Activated T-helper 2 cell treated with anti-CD3 and anti-CD28 coated beads, Interferon-gamma antibody, Interleukin-2, Interleukin-4, amounts not matched to agents 10 μg/mL and 5 μg/mL and 100 μg/mL, durations not matched to agents 14 hours and 24 hours and 36 hours (primary cell): ENCODE measurements around the gene SRMS. TPM values are rescaled to one million over a fixed set of nuclear protein-coding genes. Genes with fewer than 3 reads are reported as not detected.

Source experiments
- DNase-seq: peaks from one replicate; pipeline ENCODE4 v3.0.0; 2021; ENCODE audit warnings: low spot score
- H3K27ac Mint-ChIP-seq: one replicate; pipeline ENCODE4 v1.8.0; 2021; ENCODE audit warnings: mixed read lengths
- H3K27me3 Mint-ChIP-seq: one replicate; pipeline ENCODE4 v1.8.0; 2021; ENCODE audit warnings: low read depth, mixed read lengths
- H3K36me3 Mint-ChIP-seq: one replicate; pipeline ENCODE4 v1.8.0; 2021; ENCODE audit warnings: low read depth, mixed read lengths
- H3K4me1 Mint-ChIP-seq: one replicate; pipeline ENCODE4 v1.8.0; 2021; ENCODE audit warnings: low read depth, mixed read lengths
- H3K4me3 Mint-ChIP-seq: one replicate; pipeline ENCODE4 v1.8.0; 2021; ENCODE audit warnings: low read depth, mild to moderate bottlenecking, moderate library complexity, mixed read lengths
- H3K9me3 Mint-ChIP-seq: one replicate; pipeline ENCODE4 v1.8.0; 2021; ENCODE audit warnings: mixed read lengths
- intact Hi-C: fragments of 100-400 bp; cut with micrococcal nuclease; formaldehyde crosslinking; loops from one replicate; pipeline ENCODE4 v1.15.1; 2023
- total RNA-seq: library from RNA; stranded (reverse); gene quantifications from 2 replicates; pipeline ENCODE4 v1.2.3, GENCODE V29; 2022

SRMS gene
- total RNA-seq, 1 donor from 2014 or later = not detected

- Mint-ChIP-seq H3K9me3 (no peaks in the 10 kb centered on the region), H3K36me3 (no peaks in the 10 kb centered on the region)
- DNase-seq = no peak
Observed at GRCh38 chr20:63534427-63534830, 13.1 kb downstream of the SRMS start.

GRCh38 chr20:63533871-63534393 lies 13.6 kb downstream of the SRMS start:
- H3K36me3 Mint-ChIP-seq = no peaks in the 10 kb centered on the region
- intact Hi-C loops = no loop called here

More at GRCh38 chr20:63534427-63534830, 13.1 kb downstream of the SRMS start:
- intact Hi-C loops = no loop called here
- H3K4me1 Mint-ChIP-seq = peaks cover 5% of the 10 kb centered on the region
- H3K27me3 Mint-ChIP-seq = no peaks in the 10 kb centered on the region
- H3K27ac Mint-ChIP-seq = no peak overlapping the region
- H3K4me3 Mint-ChIP-seq = no peak overlapping the region

GRCh38 chr20:63533388-63533787 lies 14.2 kb downstream of the SRMS start:
- H3K27me3 Mint-ChIP-seq = no peaks in the 10 kb centered on the region
- H3K4me1 Mint-ChIP-seq = peaks cover 5% of the 10 kb centered on the region
- H3K4me3 Mint-ChIP-seq = no peak overlapping the region
- H3K27ac Mint-ChIP-seq = no peak overlapping the region
- DNase-seq = no peak
- H3K36me3 Mint-ChIP-seq = no peaks in the 10 kb centered on the region
- no peaks in the 10 kb centered on the region for H3K9me3 Mint-ChIP-seq
- intact Hi-C loops = no loop called here

More at GRCh38 chr20:63533871-63534393, 13.6 kb downstream of the SRMS start:
- Mint-ChIP-seq H3K27ac (no peak overlapping the region), H3K4me3 (no peak overlapping the region), H3K9me3 (no peaks in the 10 kb centered on the region), H3K4me1 (peaks cover 5% of the 10 kb centered on the region), H3K27me3 (no peaks in the 10 kb centered on the region)
- no peak for DNase-seq

DNA sequence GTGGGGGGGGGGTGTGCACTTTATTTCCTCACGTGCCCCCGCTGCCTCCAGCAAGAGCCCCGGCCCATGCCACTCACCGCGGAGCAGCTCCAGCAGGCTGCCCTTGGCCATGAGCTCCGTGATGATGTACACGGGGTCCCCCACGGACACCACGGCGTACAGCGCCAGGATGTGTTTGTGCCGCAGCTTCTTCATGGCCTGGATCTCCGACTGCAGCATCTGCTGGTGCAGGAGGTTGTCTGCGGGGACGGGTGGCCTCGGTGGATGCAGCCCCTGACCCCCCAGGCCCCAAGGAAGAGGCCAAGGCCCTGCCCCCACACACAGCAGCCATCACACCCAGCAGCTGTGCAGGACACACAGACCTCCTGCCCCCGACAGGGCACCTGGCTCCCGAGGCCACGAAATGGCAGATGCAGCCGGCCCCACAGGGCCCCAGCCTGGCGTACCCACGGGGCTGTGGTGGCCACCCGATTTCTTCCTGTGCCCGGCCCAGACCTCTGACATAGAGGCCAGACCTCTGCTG lies 15.0 kb downstream of the SRMS start:
- intact Hi-C loops = no loop called here
- no peaks in the 10 kb centered on the region for H3K27me3 Mint-ChIP-seq

GRCh38 chr20:63531686-63532448 lies 15.7 kb downstream of the SRMS start:
- Mint-ChIP-seq H3K27ac (no peak overlapping the region), H3K27me3 (no peaks in the 10 kb centered on the region), H3K9me3 (no peaks in the 10 kb centered on the region), H3K4me3 (no peak overlapping the region), H3K36me3 (no peaks in the 10 kb centered on the region), H3K4me1 (no peaks in the 10 kb centered on the region)
- no peak for DNase-seq
- intact Hi-C loops = no loop called here

More for the DNA sequence above, 15.0 kb downstream of the SRMS start:
- Mint-ChIP-seq H3K4me3 (no peak overlapping the region), H3K27ac (no peak overlapping the region), H3K36me3 (no peaks in the 10 kb centered on the region), H3K9me3 (no peaks in the 10 kb centered on the region), H3K4me1 (peaks cover 3% of the 10 kb centered on the region)
- no peak for DNase-seq

- Mint-ChIP-seq H3K27ac (no peak overlapping the region), H3K4me1 (no peaks in the 10 kb centered on the region), H3K36me3 (no peaks in the 10 kb centered on the region), H3K27me3 (no peaks in the 10 kb centered on the region), H3K9me3 (no peaks in the 10 kb centered on the region), H3K4me3 (no peak overlapping the region)
- DNase-seq = no peak
- intact Hi-C loops = no loop called here
Observed at GRCh38 chr20:63530788-63531160, 16.8 kb downstream of the SRMS start.

GRCh38 chr20:63529861-63530787 lies 17.4 kb downstream of the SRMS start:
- Mint-ChIP-seq H3K4me1 (no peaks in the 10 kb centered on the region), H3K27me3 (no peaks in the 10 kb centered on the region), H3K36me3 (no peaks in the 10 kb centered on the region), H3K9me3 (no peaks in the 10 kb centered on the region), H3K4me3 (no peak overlapping the region), H3K27ac (no peak overlapping the region)
- no peak for DNase-seq
- intact Hi-C loops = no loop called here

- H3K4me1 Mint-ChIP-seq = no peaks in the 10 kb centered on the region
- no peak for DNase-seq
- no peaks in the 10 kb centered on the region for H3K9me3 Mint-ChIP-seq
- H3K36me3 Mint-ChIP-seq = peaks cover 1% of the 10 kb centered on the region
- no peaks in the 10 kb centered on the region for H3K27me3 Mint-ChIP-seq
- H3K4me3 Mint-ChIP-seq = no peak overlapping the region
- H3K27ac Mint-ChIP-seq = no peak overlapping the region
- intact Hi-C loops = no loop called here
Observed at GRCh38 chr20:63529180-63529860, 18.2 kb downstream of the SRMS start.

DNA sequence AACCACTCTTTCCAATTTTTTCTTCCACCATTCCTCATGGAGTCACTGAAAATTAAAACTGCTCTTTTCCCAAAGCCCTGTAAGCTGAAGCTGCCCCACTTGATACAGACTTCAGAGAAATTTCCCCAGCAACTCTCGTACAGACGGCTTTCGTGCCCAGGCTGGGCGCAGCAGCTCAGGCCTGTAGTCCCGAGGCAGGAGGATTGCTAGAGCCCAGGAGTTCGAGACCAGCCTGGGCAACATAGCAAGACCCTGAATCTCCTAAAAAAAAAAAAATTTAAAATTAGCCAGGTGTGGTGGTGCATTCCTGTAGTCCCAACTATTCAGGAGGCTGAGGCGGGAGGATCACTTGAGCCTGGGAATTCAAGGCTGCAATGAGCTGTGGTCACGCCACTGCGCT lies 20.4 kb downstream of the SRMS start:
- H3K27ac Mint-ChIP-seq = no peak overlapping the region
- peaks cover 23% of the 10 kb centered on the region for H3K36me3 Mint-ChIP-seq
- peaks cover 9% of the 10 kb centered on the region for H3K9me3 Mint-ChIP-seq
- H3K4me1 Mint-ChIP-seq = peaks cover 2% of the 10 kb centered on the region
- intact Hi-C loops = no loop called here
- H3K4me3 Mint-ChIP-seq = no peak overlapping the region
- H3K27me3 Mint-ChIP-seq = no peaks in the 10 kb centered on the region
- DNase-seq = no peak

GRCh38 chr20:63525971-63526370 lies 21.6 kb downstream of the SRMS start:
- Mint-ChIP-seq H3K36me3 (peaks cover 33% of the 10 kb centered on the region), H3K27ac (no peak overlapping the region), H3K9me3 (peaks cover 9% of the 10 kb centered on the region), H3K27me3 (no peaks in the 10 kb centered on the region), H3K4me1 (peaks cover 2% of the 10 kb centered on the region), H3K4me3 (no peak overlapping the region)
- no peak for DNase-seq
- intact Hi-C loops = no loop called here

- DNase-seq = no peak
- Mint-ChIP-seq H3K9me3 (peaks cover 9% of the 10 kb centered on the region), H3K27me3 (no peaks in the 10 kb centered on the region), H3K36me3 (peaks cover 33% of the 10 kb centered on the region), H3K4me3 (no peak overlapping the region), H3K4me1 (peaks cover 2% of the 10 kb centered on the region), H3K27ac (no peak overlapping the region)
- intact Hi-C loops = no loop called here
Observed at GRCh38 chr20:63525185-63525584, 22.4 kb downstream of the SRMS start.

DNA sequence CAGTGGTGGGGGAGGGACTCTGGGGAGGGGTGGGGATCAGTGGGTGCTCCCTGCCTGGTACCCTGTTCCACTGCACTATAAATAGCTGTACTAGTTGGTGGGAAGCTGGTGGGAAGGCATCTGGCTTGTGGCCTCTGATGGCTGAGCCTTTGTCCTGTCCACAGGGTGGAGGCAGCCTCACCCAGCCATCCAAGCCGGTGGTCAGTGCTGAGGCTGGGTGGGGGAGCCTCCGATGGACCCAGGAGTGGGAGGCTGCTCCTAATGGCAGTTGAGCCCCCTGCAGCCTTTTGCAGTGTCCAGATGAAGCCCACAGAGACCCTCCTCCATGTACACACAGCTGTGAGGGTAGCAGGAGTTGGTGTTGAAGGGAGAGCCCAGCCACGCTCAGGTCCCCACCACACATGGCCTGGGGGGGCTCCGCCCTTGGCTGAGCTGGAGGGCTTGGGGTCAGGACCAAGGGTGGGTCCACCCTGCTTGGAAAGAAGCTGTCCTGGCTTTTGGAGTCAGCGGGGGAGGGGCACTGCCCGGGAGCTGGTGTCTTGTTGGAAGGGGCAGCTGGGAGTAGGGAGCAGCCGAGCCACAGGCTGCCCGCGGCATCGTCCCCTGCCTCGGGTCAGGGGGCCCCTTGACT lies 24.5 kb downstream of the SRMS start:
- Mint-ChIP-seq H3K36me3 (peaks cover 33% of the 10 kb centered on the region), H3K4me1 (peaks cover 6% of the 10 kb centered on the region), H3K27ac (no peak overlapping the region), H3K9me3 (peaks cover 9% of the 10 kb centered on the region), H3K27me3 (peaks cover 4% of the 10 kb centered on the region), H3K4me3 (peak overlapping the region; percentile 17)
- intact Hi-C loops = no loop called here
- DNase-seq = no peak
